Brain microvascular endothelial cell (primary cell): ENCODE data around the gene TFB1M.

Source experiments
- DNase-seq: peaks from one replicate; pipeline ENCODE4 v3.0.0-alpha.2; 2020
- H3K27ac ChIP-seq: fragments of 250-450 bp; sonication (Bioruptor Pico); 2 replicates; pipeline ENCODE4 v1.5.1; 2020; ENCODE audit warnings: mild to moderate bottlenecking, moderate library complexity
- H3K27me3 ChIP-seq: fragments of 250-450 bp; sonication (Bioruptor Pico); replicated peaks from 2 replicates; pipeline ENCODE4 v1.5.1; 2020; ENCODE audit warnings: mild to moderate bottlenecking
- H3K36me3 ChIP-seq: fragments of 250-450 bp; sonication (Bioruptor Pico); replicated peaks from 2 replicates; pipeline ENCODE4 v1.5.1; 2020; ENCODE audit warnings: mild to moderate bottlenecking
- H3K4me3 ChIP-seq: 2 replicates; pipeline ENCODE4 v1.5.1; 2011; ENCODE audit warnings: low read depth, mild to moderate bottlenecking, control low read depth, low read length, moderate library complexity
- CTCF ChIP-seq: IDR thresholded peaks from 2 replicates; pipeline ENCODE4 v1.5.1; 2011; ENCODE audit warnings: low read depth, mild to moderate bottlenecking, moderate library complexity, low read length, control low read depth, inconsistent platforms; ENCODE audit errors: missing control alignments
- in situ Hi-C: cut with HindIII; loops from 2 replicates; pipeline ENCODE4 v1.10.0; 2017; ENCODE audit warnings: low sequenced_read_pairs, low pct_ligation_motif_present

Gene TFB1M

GRCh38 chr6:155245831-155246230 lies 68.5 kb downstream of the TFB1M start:
- Histone ChIP-seq H3K36me3 (no peaks in the 10 kb centered on the region), H3K27me3 (no peaks in the 10 kb centered on the region), H3K4me3 (no peak overlapping the region), H3K27ac (no peak overlapping the region)
- TF ChIP-seq CTCF: no peak
- in situ Hi-C loops: no loop called here
- DNase-seq: no peak

- H3K27ac ChIP-seq: no peak overlapping the region
- no peak for TF ChIP-seq CTCF
- H3K4me3 ChIP-seq: no peak overlapping the region
- DNase-seq: no peak
- no peaks in the 10 kb centered on the region for H3K36me3 ChIP-seq
- in situ Hi-C loops: no loop called here
- H3K27me3 ChIP-seq: no peaks in the 10 kb centered on the region
Measured at GRCh38 chr6:155245193-155245592, 69.1 kb downstream of the TFB1M start.

- in situ Hi-C loops: no loop called here
Measured at GRCh38 chr6:155244434-155244833, 69.8 kb downstream of the TFB1M start.

DNA sequence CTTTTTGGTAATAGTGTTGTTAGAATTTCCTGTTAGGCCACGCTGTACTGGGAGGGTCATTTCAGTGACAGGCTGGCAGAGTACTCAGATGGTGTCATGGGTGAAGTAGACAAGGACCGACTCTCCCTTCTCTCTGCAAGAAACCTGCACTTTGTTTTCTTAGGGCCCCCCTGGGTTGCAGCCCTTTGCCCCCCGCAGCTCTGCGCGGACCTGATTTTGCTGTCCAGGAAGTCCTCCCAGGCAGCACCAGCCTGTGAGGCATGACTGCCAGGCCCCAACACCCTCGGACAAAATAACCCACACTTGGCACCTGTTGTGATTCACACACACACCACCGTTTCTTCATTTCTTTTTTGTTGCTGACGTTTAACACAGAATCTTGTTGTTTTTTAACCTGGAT lies 72.3 kb downstream of the TFB1M start:
- TF ChIP-seq CTCF: no peak
- Histone ChIP-seq H3K36me3 (no peaks in the 10 kb centered on the region), H3K4me3 (no peak overlapping the region), H3K27me3 (no peaks in the 10 kb centered on the region), H3K27ac (no peak overlapping the region)
- in situ Hi-C loops: no loop called here
- DNase-seq: no peak

More at GRCh38 chr6:155244434-155244833, 69.8 kb downstream of the TFB1M start:
- no peak overlapping the region for H3K4me3 ChIP-seq
- no peak overlapping the region for H3K27ac ChIP-seq
- no peaks in the 10 kb centered on the region for H3K27me3 ChIP-seq
- no peak for TF ChIP-seq CTCF
- DNase-seq: no peak
- H3K36me3 ChIP-seq: no peaks in the 10 kb centered on the region

DNA sequence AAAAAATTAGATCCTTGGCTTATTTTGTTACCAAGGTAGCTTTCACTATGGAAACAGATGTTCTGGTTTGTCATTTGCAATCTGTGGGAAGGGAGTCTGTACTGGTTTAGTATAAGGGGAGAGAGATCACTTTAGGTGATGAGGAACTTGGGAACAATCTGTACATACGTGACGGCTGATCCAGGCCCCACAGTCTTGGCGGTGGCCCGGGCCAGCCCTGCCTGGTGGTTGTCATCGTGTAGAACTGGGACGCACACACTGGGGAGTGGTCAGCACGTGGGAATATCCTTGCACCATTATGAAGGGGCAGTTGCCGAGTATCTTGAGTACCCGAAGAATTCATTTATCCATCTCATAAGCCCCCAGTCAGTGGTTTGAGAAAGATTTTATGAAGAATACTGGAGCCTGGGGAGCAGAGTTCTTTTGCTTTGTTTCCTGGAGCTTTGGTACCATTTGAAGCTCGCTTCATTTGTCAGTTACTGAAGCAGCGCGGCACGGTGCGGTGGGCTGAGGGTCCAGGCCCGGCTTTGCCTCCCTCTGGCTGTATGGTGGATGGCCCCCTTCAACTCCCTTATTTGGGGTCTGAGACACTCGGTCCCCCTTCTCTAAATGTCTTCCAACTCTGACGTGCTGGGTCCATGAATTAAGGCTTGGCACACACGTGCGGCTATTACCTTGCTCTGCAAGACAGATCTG lies 73.2 kb downstream of the TFB1M start:
- TF ChIP-seq CTCF: no peak
- Histone ChIP-seq H3K4me3 (no peak overlapping the region), H3K36me3 (no peaks in the 10 kb centered on the region), H3K27ac (no peak overlapping the region), H3K27me3 (no peaks in the 10 kb centered on the region)
- no peak for DNase-seq
- in situ Hi-C loops: no loop called here

- in situ Hi-C loops: no loop called here
- no peak for TF ChIP-seq CTCF
- no peak overlapping the region for H3K27ac ChIP-seq
- no peak for DNase-seq
- no peaks in the 10 kb centered on the region for H3K36me3 ChIP-seq
- no peak overlapping the region for H3K4me3 ChIP-seq
- no peaks in the 10 kb centered on the region for H3K27me3 ChIP-seq
Measured at GRCh38 chr6:155237613-155238012, 76.7 kb downstream of the TFB1M start.
